Adrenal gland (tissue), 5 donors: Measurements from ENCODE around the gene TMEM40.

Experiments used
- CTCF ChIP-seq, 6 experiments: fragments of 450-650 bp in 4 of 6; fragments of 200-600 bp in 2 of 6; sonication (generic) in 1 of 6; IDR thresholded peaks; 1 replicate in 5 of 6; 2 replicates in 1 of 6; pipeline versions ENCODE4 v1.5.1 to v1.8.0; 2016 to 2021; ENCODE audit warnings: antibody characterized with exemption in 6 of 6, mild to moderate bottlenecking in 2 of 6, moderate library complexity in 1 of 6
- POLR2A ChIP-seq, 2 donors: fragments of 450-650 bp; IDR thresholded peaks; one replicate each; pipeline ENCODE4 v1.6.1; 2017; ENCODE audit warnings: antibody characterized with exemption in 2 of 2, mild to moderate bottlenecking in 2 of 2, moderate library complexity in 1 of 2
- donor health status: DM: no; HTN: no; CAD: no.

GRCh38 chr3:12737833-12738232 lies 21.2 kb downstream of the TMEM40 start:
- TF ChIP-seq CTCF (IDR thresholded peaks at IDR 0.05) (no peak), POLR2A (IDR thresholded peaks at IDR 0.05) (no peak)
